IMR-90 (cell line): ENCODE measurements around the gene SHB. TPM values are rescaled to one million over a fixed set of nuclear protein-coding genes. Genes with fewer than 3 reads are reported as not detected.
A peak's percentile ranks its signal among the peaks of the same experiment; 100 is the strongest.

Experiments used
- ATAC-seq: fragments of 200-7000 bp; cut with Tn5 transposase; 2 replicates; pipeline ENCODE4 v1.9.1; 2020; ENCODE audit warnings: low read depth, mild to moderate bottlenecking, moderate library complexity
- BruUV-seq: library from RNA; stranded (reverse); fragments of 400-500 nt; replicated peaks from 2 replicates; lab custom pipeline; 2021; lab: Mats Ljungman, UMichigan
- CTCF ChIA-PET: fragments of 300-600 bp; formaldehyde crosslinking; extraction: SDS; loops from one replicate; lab custom pipeline; 2021; ENCODE audit warnings: antibody characterized with exemption; lab: Yijun Ruan, JAX
- POLR2A ChIA-PET: fragments of 300-600 bp; sonication (Branson Sonifier 250); formaldehyde crosslinking; loops from one replicate; lab custom pipeline; 2022; ENCODE audit warnings: antibody characterized with exemption; ENCODE audit not compliant: unreplicated experiment; lab: Charles Lee
- DNase-seq: peaks from one replicate; pipeline ENCODE4 v3.0.0; 2013
- H2AFZ ChIP-seq: replicated peaks from 2 replicates; pipeline ENCODE3; 2013; ENCODE audit warnings: low read length, mild to moderate bottlenecking; ENCODE audit not compliant: poor library complexity
- H2AK5ac ChIP-seq: 2 replicates; pipeline ENCODE4 v1.6.1; 2013; ENCODE audit warnings: low read depth, low read length, inconsistent platforms
- H2AK9ac ChIP-seq: replicated peaks from 2 replicates; pipeline ENCODE3; 2013; ENCODE audit warnings: mild to moderate bottlenecking, low read depth, low read length, moderate library complexity; ENCODE audit not compliant: poor library complexity
- H2BK120ac ChIP-seq: 2 replicates; pipeline ENCODE4 v1.6.1; 2013; ENCODE audit warnings: low read depth, low read length, inconsistent platforms
- H2BK15ac ChIP-seq: 3 replicates; pipeline ENCODE4 v1.6.1; 2013; ENCODE audit warnings: low read depth, low read length, inconsistent platforms
- H2BK20ac ChIP-seq: 2 replicates; pipeline ENCODE4 v1.6.1; 2013; ENCODE audit warnings: low read depth, mild to moderate bottlenecking, inconsistent platforms, low read length, moderate library complexity
- H2BK5ac ChIP-seq: 2 replicates; pipeline ENCODE4 v1.6.1; 2013; ENCODE audit warnings: mild to moderate bottlenecking, low read depth, low read length, inconsistent platforms; ENCODE audit not compliant: poor library complexity, severe bottlenecking
- H3K14ac ChIP-seq: replicated peaks from 2 replicates; pipeline ENCODE4 v1.6.1; 2013; ENCODE audit warnings: low read depth, low read length, inconsistent platforms
- H3K18ac ChIP-seq: 2 replicates; pipeline ENCODE4 v1.6.1; 2013; ENCODE audit warnings: low read depth, low read length, control low read depth
- H3K23ac ChIP-seq: 2 replicates; pipeline ENCODE4 v1.6.1; 2013; ENCODE audit warnings: low read depth, low read length, inconsistent platforms
- H3K27ac ChIP-seq: 2 replicates; pipeline ENCODE4 v1.5.1; 2013; ENCODE audit warnings: mild to moderate bottlenecking, control low read depth, low read length; ENCODE audit not compliant: insufficient read depth
- H3K27me3 ChIP-seq: 2 replicates; pipeline ENCODE4 v1.6.1; 2013; ENCODE audit warnings: low read length; ENCODE audit not compliant: control insufficient read depth, insufficient read depth
- H3K36me3 ChIP-seq: 2 replicates; pipeline ENCODE4 v1.6.1; 2013; ENCODE audit warnings: low read length, mixed read lengths; ENCODE audit not compliant: control insufficient read depth, insufficient read depth
- H3K4ac ChIP-seq: 2 replicates; pipeline ENCODE4 v1.6.1; 2013; ENCODE audit warnings: low read depth, low read length, inconsistent platforms
- H3K4me1 ChIP-seq: 2 replicates; pipeline ENCODE4 v1.6.1; 2013; ENCODE audit warnings: low read length, mixed read lengths; ENCODE audit not compliant: control insufficient read depth, insufficient read depth
- H3K4me2 ChIP-seq: 2 replicates; pipeline ENCODE4 v1.6.1; 2013; ENCODE audit warnings: low read depth, mild to moderate bottlenecking, control low read depth, low read length, moderate library complexity
- H3K4me3 ChIP-seq: 2 replicates; pipeline ENCODE4 v1.5.1; 2013; ENCODE audit warnings: low read depth, mild to moderate bottlenecking, control low read depth, low read length, moderate library complexity; ENCODE audit not compliant: insufficient read depth
- H3K56ac ChIP-seq: 2 replicates; pipeline ENCODE4 v1.6.1; 2013; ENCODE audit warnings: low read length, inconsistent platforms; ENCODE audit not compliant: insufficient read depth; ENCODE audit errors: extremely low read depth
- H3K79me1 ChIP-seq, 2 experiments: 2 replicates each; pipeline ENCODE4 v1.6.1; 2013; ENCODE audit warnings: low read length in 2 of 2, inconsistent platforms in 1 of 2, low read depth in 1 of 2
- H3K9ac ChIP-seq: 2 replicates; pipeline ENCODE4 v1.6.1; 2013; ENCODE audit warnings: low read depth, low read length, control low read depth
- H3K9me1 ChIP-seq: 2 replicates; pipeline ENCODE4 v1.6.1; 2013; ENCODE audit warnings: low read length, inconsistent platforms; ENCODE audit not compliant: insufficient read depth
- H3K9me3 ChIP-seq: 2 replicates; pipeline ENCODE4 v1.6.1; 2013; ENCODE audit warnings: low read length; ENCODE audit not compliant: control insufficient read depth, insufficient read depth
- H4K20me1 ChIP-seq: 2 replicates; pipeline ENCODE4 v1.6.1; 2013; ENCODE audit warnings: low read length, inconsistent platforms; ENCODE audit not compliant: insufficient read depth
- H4K5ac ChIP-seq: 2 replicates; pipeline ENCODE4 v1.6.1; 2013; ENCODE audit warnings: mild to moderate bottlenecking, low read depth, low read length, control low read depth
- H4K8ac ChIP-seq, 2 experiments: 2 replicates each; pipeline ENCODE4 v1.6.1; 2013; ENCODE audit warnings: low read depth in 2 of 2, low read length in 2 of 2, control low read depth in 1 of 2, inconsistent platforms in 1 of 2
- H4K91ac ChIP-seq: 2 replicates; pipeline ENCODE4 v1.6.1; 2013; ENCODE audit warnings: low read depth, low read length, inconsistent platforms; ENCODE audit not compliant: insufficient read depth
- BHLHE40 ChIP-seq: fragments of 150-350 bp; IDR thresholded peaks from 2 replicates; pipeline ENCODE4 v1.6.1; 2016; ENCODE audit warnings: mild to moderate bottlenecking, low read depth, low read length
- CEBPB ChIP-seq: IDR thresholded peaks from 2 replicates; pipeline ENCODE4 v1.6.1; 2012; ENCODE audit warnings: low read depth, low read length, improper control_type of control experiment
- CHD1 ChIP-seq: IDR thresholded peaks from 2 replicates; pipeline ENCODE4 v1.6.1; 2012; ENCODE audit warnings: low read depth, low read length, improper control_type of control experiment
- FOS ChIP-seq: fragments of 150-350 bp; IDR thresholded peaks from 2 replicates; pipeline ENCODE4 v1.6.1; 2016; ENCODE audit warnings: low read depth, low read length
- MAFK ChIP-seq: IDR thresholded peaks from 2 replicates; pipeline ENCODE4 v1.6.1; 2012; ENCODE audit warnings: low read depth, low read length, improper control_type of control experiment
- MAZ ChIP-seq: IDR thresholded peaks from 2 replicates; pipeline ENCODE4 v1.6.1; 2012; ENCODE audit warnings: low read depth, mild to moderate bottlenecking, low read length, improper control_type of control experiment, moderate library complexity, borderline replicate concordance
- MXI1 ChIP-seq: IDR thresholded peaks from 2 replicates; pipeline ENCODE4 v1.6.1; 2012; ENCODE audit warnings: low read depth, mild to moderate bottlenecking, low read length, moderate library complexity, borderline replicate concordance
- NFE2L2 ChIP-seq: fragments of 150-350 bp; IDR thresholded peaks from 2 replicates; pipeline ENCODE4 v1.6.1; 2016; ENCODE audit warnings: low read depth, mild to moderate bottlenecking, low read length
- POLR2A ChIP-seq: IDR thresholded peaks from 2 replicates; pipeline ENCODE4 v1.6.1; 2012; ENCODE audit warnings: mild to moderate bottlenecking, low read depth, low read length
- RAD21 ChIP-seq: IDR thresholded peaks from 2 replicates; pipeline ENCODE4 v1.6.1; 2012; ENCODE audit warnings: low read length, improper control_type of control experiment
- RCOR1 ChIP-seq: IDR thresholded peaks from 2 replicates; pipeline ENCODE4 v1.6.1; 2012; ENCODE audit warnings: mild to moderate bottlenecking, low read length, improper control_type of control experiment; ENCODE audit not compliant: insufficient replicate concordance
- RFX5 ChIP-seq: IDR thresholded peaks from 2 replicates; pipeline ENCODE4 v1.8.0; 2012; ENCODE audit warnings: low read depth, mild to moderate bottlenecking, low read length, moderate library complexity
- SMC3 ChIP-seq: fragments of 150-350 bp; IDR thresholded peaks from 2 replicates; pipeline ENCODE4 v1.6.1; 2016; ENCODE audit warnings: low read depth, mild to moderate bottlenecking, antibody characterized with exemption, low read length, moderate library complexity
- WGBS, 2 experiments: methylation state at CpG; one replicate each; pipeline versions ENCODE4 v1.1.5 to v1.1.7; 2013; ENCODE audit warnings: missing lambda C conversion rate in 2 of 2; ENCODE audit not compliant: insufficient read length in 1 of 2; ENCODE audit errors: extremely low coverage in 2 of 2; 5-methylcytosine and 5-hydroxymethylcytosine counted together
- dilution Hi-C: fragments of 300-500 bp; cut with HindIII; formaldehyde crosslinking; loops from one replicate; pipeline ENCODE4 v1.14.3; 2018; ENCODE audit warnings: low sequenced_read_pairs; ENCODE audit not compliant: unreplicated experiment
- in situ Hi-C: fragments of 300-500 bp; cut with MboI; formaldehyde crosslinking; loops from 3 replicates; pipeline ENCODE4 v1.14.3; 2019; ENCODE audit warnings: low sequenced_read_pairs, inconsistent platforms, mixed read lengths
- intact Hi-C: fragments of 100-400 bp; cut with micrococcal nuclease; formaldehyde crosslinking; loops from 2 replicates; pipeline ENCODE4 v1.10.0; 2022
- polyA plus RNA-seq, 3 experiments: library from polyadenylated mRNA; depleted of rRNA; stranded (reverse); fragments of >200 nt; gene quantifications; 2 replicates each; pipeline ENCODE4 v1.2.3, GENCODE V29; 2012; ENCODE audit warnings: low replicate concordance in 1 of 3
- total RNA-seq: library from RNA; depleted of rRNA; stranded (reverse); fragments of >200 nt; gene quantifications from 2 replicates; pipeline ENCODE4 v1.2.3, GENCODE V29; 2012
- TF ChIP-seq, protein P1 (sequence below): fragments of 150-350 bp; IDR thresholded peaks from 2 replicates; pipeline ENCODE4 v1.6.1; 2017; ENCODE audit warnings: mild to moderate bottlenecking, antibody characterized with exemption, low read length, low read depth
- TF ChIP-seq, protein P2 (sequence below): conservative IDR thresholded peaks from 2 replicates; pipeline ENCODE4 v1.5.1; 2012; ENCODE audit warnings: mild to moderate bottlenecking, low read depth, low read length, improper control_type of control experiment
- TF ChIP-seq, protein P3 (sequence below): fragments of 150-350 bp; IDR thresholded peaks from 2 replicates; pipeline ENCODE4 v1.6.1; 2016; ENCODE audit warnings: low read depth, mild to moderate bottlenecking, low read length, moderate library complexity, borderline replicate concordance

The SHB gene
- total and polyA plus RNA-seq, 2 of the 4 experiments (the other 2 are of a cell fraction): 6.1 to 20.4 TPM

DNA sequence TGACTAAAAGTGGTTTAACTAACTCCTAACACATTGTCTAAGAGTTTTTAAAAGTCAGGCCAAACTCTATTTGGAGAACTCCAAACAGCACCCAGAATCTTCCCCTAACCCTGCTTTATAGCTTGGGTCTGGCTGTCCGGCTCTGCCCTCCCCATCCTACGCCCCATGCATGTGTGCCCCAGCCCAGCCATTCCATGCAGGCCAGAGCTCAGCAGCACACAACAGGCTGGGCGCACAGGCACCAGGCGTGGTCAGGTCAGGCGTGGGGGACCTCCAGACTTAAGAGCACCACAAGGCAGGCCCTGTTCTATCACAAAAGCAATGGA is 31.1 kb downstream of the SHB start:
- Histone ChIP-seq H3K23ac (peak overlapping the region; percentile 89; the same call in 1 of the 2 replicates), H3K4me1 (peaks cover 50% of the 10 kb centered on the region), H3K9me1 (peaks cover 57% of the 10 kb centered on the region), H2AK9ac (peak overlapping the region; percentile 3), H2BK20ac (no peak overlapping the region), H3K27me3 (no peaks in the 10 kb centered on the region), H3K9me3 (no peaks in the 10 kb centered on the region), H3K14ac (peak overlapping the region; percentile 53), H4K8ac (peak overlapping the region; percentile 62 to 66; a peak in 2 of 4 replicates), H3K27ac (peak overlapping the region; percentile 21), H3K79me1 (peaks cover 39 to 93% of the 10 kb centered on the region in 2 experiments), H3K18ac (0 out of 2 replicates have a peak overlapping the region, but pooled peaks have one; percentile 19), H3K9ac (0 out of 2 replicates have a peak overlapping the region, but pooled peaks have one; percentile 6), H2BK5ac (peak overlapping the region; percentile 42), H4K91ac (peak overlapping the region; percentile 80), H3K56ac (no peak overlapping the region), H3K36me3 (peaks cover 6% of the 10 kb centered on the region; the same call in 1 of the 2 replicates), H3K4ac (peak overlapping the region; percentile 95), H4K20me1 (peaks cover 62% of the 10 kb centered on the region), H3K4me2 (no peak overlapping the region), H2AFZ (no peak overlapping the region), H2BK120ac (peak overlapping the region; percentile 68; the same call in 1 of the 2 replicates), H3K4me3 (no peak overlapping the region), H2BK15ac (peak overlapping the region; percentile 80; the same call in 1 of the 3 replicates), H4K5ac (peak overlapping the region; percentile 17), H2AK5ac (peak overlapping the region; percentile 52)
- no TSS peak for BruUV-seq
- ChIA-PET POLR2A (no interaction called here), CTCF (interaction anchor here (0.5 to 0.6 kb wide), 2 partner anchors 43 to 844 kb away, joined by 3 to 7 read pairs; no protein-coding TSS in a partner anchor)
- TF ChIP-seq BHLHE40 (no peak), MAZ (no peak), NFE2L2 (no peak), SMC3 (no peak), CHD1 (no peak), MAFK (no peak), RCOR1 (no peak), POLR2A (no peak), RFX5 (no peak), CEBPB (no peak), MXI1 (no peak), RAD21 (no peak), FOS (no peak)
- TF ChIP-seq, protein P1, sequence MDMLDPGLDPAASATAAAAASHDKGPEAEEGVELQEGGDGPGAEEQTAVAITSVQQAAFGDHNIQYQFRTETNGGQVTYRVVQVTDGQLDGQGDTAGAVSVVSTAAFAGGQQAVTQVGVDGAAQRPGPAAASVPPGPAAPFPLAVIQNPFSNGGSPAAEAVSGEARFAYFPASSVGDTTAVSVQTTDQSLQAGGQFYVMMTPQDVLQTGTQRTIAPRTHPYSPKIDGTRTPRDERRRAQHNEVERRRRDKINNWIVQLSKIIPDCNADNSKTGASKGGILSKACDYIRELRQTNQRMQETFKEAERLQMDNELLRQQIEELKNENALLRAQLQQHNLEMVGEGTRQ: no peak
- TF ChIP-seq, protein P2, sequence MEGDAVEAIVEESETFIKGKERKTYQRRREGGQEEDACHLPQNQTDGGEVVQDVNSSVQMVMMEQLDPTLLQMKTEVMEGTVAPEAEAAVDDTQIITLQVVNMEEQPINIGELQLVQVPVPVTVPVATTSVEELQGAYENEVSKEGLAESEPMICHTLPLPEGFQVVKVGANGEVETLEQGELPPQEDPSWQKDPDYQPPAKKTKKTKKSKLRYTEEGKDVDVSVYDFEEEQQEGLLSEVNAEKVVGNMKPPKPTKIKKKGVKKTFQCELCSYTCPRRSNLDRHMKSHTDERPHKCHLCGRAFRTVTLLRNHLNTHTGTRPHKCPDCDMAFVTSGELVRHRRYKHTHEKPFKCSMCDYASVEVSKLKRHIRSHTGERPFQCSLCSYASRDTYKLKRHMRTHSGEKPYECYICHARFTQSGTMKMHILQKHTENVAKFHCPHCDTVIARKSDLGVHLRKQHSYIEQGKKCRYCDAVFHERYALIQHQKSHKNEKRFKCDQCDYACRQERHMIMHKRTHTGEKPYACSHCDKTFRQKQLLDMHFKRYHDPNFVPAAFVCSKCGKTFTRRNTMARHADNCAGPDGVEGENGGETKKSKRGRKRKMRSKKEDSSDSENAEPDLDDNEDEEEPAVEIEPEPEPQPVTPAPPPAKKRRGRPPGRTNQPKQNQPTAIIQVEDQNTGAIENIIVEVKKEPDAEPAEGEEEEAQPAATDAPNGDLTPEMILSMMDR: no peak
- TF ChIP-seq, protein P3, sequence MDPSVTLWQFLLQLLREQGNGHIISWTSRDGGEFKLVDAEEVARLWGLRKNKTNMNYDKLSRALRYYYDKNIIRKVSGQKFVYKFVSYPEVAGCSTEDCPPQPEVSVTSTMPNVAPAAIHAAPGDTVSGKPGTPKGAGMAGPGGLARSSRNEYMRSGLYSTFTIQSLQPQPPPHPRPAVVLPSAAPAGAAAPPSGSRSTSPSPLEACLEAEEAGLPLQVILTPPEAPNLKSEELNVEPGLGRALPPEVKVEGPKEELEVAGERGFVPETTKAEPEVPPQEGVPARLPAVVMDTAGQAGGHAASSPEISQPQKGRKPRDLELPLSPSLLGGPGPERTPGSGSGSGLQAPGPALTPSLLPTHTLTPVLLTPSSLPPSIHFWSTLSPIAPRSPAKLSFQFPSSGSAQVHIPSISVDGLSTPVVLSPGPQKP: no peak
- 93% methylated on average over 3 of the region's 5 CpGs; no CpG with 5 or more reads in 1 of the 2 experiments for WGBS, 2 experiments
- intact Hi-C loops: loop anchor here (5.0 kb wide), 1 partner anchor 86 kb away; no protein-coding TSS in a partner anchor
- dilution Hi-C loops: no loop called here
- in situ Hi-C loops: no loop called here
- DNase-seq (no peak), ATAC-seq (no peak)
